ENCODE results near the gene TDRD10. TPM values are rescaled to one million over a fixed set of nuclear protein-coding genes. Genes with fewer than 3 reads are reported as not detected.

Gene TDRD10
- total RNA-seq, 1 donor, result not detected

DNA sequence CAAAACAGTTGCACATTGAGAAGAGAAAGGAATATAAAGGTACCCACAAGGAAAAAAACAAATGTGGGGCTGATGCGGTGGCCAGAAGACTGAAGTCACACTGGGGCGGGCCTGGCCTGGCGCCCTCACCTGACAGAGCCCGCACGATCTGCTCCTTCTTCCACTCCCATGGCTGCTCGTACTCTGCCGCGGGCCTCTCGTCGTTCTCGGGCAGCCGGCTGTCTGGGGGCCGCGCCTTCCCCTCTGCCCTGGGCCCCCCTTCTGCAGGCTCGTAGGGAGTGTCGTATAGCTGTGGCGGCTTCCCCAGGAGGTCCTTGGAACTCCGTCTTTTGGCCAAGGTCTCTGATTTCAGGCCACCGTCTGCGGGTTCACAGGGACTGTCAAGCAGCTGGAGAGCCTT lies 13.1 kb upstream of the TDRD10 start:
- no peak for DNase-seq (ENCODE audit: low read depth)
- H3K4me3 ChIP-seq (ENCODE audit: low read depth, low read length), result no peak overlapping the region
- TF ChIP-seq, protein P1, sequence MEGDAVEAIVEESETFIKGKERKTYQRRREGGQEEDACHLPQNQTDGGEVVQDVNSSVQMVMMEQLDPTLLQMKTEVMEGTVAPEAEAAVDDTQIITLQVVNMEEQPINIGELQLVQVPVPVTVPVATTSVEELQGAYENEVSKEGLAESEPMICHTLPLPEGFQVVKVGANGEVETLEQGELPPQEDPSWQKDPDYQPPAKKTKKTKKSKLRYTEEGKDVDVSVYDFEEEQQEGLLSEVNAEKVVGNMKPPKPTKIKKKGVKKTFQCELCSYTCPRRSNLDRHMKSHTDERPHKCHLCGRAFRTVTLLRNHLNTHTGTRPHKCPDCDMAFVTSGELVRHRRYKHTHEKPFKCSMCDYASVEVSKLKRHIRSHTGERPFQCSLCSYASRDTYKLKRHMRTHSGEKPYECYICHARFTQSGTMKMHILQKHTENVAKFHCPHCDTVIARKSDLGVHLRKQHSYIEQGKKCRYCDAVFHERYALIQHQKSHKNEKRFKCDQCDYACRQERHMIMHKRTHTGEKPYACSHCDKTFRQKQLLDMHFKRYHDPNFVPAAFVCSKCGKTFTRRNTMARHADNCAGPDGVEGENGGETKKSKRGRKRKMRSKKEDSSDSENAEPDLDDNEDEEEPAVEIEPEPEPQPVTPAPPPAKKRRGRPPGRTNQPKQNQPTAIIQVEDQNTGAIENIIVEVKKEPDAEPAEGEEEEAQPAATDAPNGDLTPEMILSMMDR (IDR thresholded peaks at IDR 0.05; ENCODE audit: insufficient read depth, low read depth, low read length), result no peak

DNA sequence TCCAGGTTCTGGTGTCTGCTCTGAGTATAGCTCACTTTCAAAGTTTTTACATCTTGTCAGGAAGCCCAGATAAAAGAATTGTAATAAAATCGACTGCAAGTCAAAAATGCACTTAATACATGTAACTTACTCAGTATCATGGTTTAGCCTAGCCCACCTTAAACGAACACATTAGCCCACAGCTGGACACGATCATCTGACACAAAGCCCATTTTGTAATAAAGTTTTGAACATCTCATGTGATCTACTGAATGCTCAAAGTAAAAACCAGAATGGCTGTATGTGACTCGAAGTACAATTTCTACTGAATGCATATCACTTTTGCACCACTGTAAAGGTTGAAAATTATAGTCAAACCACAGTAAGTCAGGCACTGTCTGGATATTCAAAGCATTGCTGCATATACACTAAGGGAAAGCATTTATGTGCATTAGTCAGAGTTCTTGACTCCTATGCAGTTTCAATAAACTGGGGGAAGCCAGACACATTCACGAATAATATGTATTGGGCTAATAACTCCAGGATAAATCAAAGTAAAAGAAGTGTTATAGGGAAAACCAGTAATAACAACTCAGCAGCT lies 12.2 kb upstream of the TDRD10 start:
- no peak for DNase-seq (ENCODE audit: low read depth)

DNA sequence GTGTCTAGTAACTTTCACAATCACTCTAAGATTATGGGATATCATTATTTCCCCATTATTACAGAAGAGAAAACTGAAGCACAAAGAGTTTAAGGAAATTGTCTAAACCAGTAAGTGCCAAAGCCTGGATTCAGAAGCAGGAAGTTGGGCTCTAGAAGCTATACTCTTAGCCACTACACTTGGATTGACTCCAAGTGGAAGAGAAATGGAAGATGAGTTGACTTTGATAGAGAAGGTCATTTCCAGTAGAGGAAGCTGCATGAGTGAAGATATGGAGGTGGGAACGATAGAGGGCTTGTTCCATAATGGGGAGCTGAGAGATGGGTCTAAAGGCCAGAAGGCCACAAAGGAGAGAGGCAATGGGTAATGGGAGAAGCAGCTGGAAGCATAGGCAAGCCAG lies 11.7 kb upstream of the TDRD10 start:
- DNase-seq (ENCODE audit: low read depth), result no peak
- no peak overlapping the region for H3K4me3 ChIP-seq (ENCODE audit: low read depth, low read length)
- TF ChIP-seq, protein P1 (IDR thresholded peaks at IDR 0.05; ENCODE audit: insufficient read depth, low read depth, low read length), result no peak

More for the DNA sequence above, 12.2 kb upstream of the TDRD10 start:
- TF ChIP-seq, protein P1 (IDR thresholded peaks at IDR 0.05; ENCODE audit: insufficient read depth, low read depth, low read length), result no peak
- H3K4me3 ChIP-seq (ENCODE audit: low read depth, low read length), result no peak overlapping the region

DNA sequence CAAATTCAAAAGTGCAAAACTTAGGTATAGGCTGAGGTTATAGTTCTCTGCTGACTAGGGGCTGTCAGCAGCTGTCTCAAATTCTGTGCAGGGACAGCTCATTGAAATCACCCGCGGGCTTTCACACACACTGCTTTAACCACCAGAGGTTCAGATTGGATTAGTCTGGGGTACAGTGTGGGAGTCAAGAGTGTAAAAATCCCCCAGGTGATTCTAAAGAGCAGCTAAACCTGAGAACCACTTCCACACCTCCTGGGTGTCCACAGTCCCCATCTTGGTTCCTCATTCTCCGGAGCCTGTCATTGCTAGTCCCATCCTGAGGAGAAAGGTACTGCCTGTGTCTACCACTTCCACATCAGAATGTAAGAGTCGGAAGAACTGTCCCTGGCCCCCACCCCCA lies 9.9 kb upstream of the TDRD10 start:
- H3K4me3 ChIP-seq (ENCODE audit: low read depth, low read length), result no peak overlapping the region
- DNase-seq (ENCODE audit: low read depth), result no peak
- TF ChIP-seq, protein P1 (IDR thresholded peaks at IDR 0.05; ENCODE audit: insufficient read depth, low read depth, low read length), result no peak

DNA sequence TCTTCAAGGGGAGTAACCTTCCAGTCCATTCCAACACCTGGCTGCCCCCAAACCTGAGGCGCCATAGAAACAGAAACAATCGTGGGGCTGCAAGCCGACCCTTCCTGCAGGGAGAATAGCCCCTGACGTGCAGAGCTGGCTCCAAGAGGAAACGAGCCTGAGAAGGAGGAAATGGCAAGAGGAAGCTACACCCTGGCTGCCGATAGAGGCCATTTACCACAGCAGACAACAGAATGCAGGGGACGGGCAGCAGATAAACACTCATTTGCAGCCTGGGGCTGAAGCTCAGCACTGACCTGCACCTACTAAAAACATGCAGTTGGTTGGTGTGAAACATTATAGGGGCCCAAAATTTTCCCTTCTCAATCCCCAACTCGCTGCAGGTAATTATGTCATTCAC lies 8.7 kb upstream of the TDRD10 start:
- DNase-seq (ENCODE audit: low read depth), result no peak
- no peak overlapping the region for H3K4me3 ChIP-seq (ENCODE audit: low read depth, low read length)
- TF ChIP-seq, protein P1 (IDR thresholded peaks at IDR 0.05; ENCODE audit: insufficient read depth, low read depth, low read length), result no peak

DNA sequence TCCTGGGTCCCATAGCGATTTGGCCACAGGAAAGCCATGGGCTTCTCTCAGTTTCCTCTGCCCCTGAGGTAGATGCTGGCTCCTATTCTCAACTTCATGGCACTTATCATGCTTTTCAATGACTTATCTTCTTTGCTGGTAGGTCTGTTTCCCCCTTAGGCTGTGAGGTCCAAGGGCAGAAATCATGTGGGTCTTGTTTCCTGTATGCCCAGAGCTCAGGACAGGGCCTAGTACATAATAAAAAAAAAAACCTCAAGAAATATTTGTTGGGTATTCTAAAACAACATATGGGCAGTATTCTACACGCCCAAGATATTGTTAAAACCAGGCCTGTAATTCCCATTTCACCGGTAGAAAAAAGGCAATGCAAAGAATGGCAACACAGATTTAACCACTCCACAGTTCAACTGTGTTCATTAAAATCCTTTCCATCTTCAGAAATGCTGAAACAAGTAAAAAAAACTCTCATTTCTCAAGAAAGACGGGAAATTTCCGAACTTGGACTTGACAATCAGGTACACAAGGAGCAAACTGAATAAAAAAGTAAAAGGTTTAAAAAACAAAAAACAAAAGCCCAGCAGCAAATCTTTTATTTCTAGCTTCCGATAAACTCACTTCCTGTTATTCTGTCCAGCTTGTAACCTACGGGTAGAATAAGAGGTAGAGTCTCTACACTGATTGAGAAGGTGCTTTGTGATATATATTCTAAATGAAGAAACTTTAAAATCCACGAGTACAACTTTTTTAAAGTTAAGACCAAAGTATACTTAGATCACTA lies 6.3 kb upstream of the TDRD10 start:
- no peak for DNase-seq (ENCODE audit: low read depth)
- TF ChIP-seq, protein P1 (IDR thresholded peaks at IDR 0.05; ENCODE audit: insufficient read depth, low read depth, low read length), result no peak
- H3K4me3 ChIP-seq (ENCODE audit: low read depth, low read length), result no peak overlapping the region
